Mammary epithelial cell (primary cell): Measurements from ENCODE around the gene AREL1.

Source experiments
- CTCF ChIP-seq, 2 donors: IDR thresholded peaks in 1 of 2; conservative IDR thresholded peaks in 1 of 2; 2 replicates each; pipeline ENCODE4 v1.5.1; 2011 to 2012; ENCODE audit warnings: inconsistent platforms in 2 of 2, low read length in 2 of 2, mild to moderate bottlenecking in 2 of 2, control low read depth in 1 of 2, low read depth in 1 of 2; ENCODE audit not compliant: insufficient read depth in 1 of 2; ENCODE audit errors: extremely low read depth in 1 of 2
- EZH2 ChIP-seq: IDR thresholded peaks from 2 replicates; pipeline ENCODE4 v1.6.1; 2012; ENCODE audit warnings: low read length, inconsistent platforms, borderline replicate concordance

DNA sequence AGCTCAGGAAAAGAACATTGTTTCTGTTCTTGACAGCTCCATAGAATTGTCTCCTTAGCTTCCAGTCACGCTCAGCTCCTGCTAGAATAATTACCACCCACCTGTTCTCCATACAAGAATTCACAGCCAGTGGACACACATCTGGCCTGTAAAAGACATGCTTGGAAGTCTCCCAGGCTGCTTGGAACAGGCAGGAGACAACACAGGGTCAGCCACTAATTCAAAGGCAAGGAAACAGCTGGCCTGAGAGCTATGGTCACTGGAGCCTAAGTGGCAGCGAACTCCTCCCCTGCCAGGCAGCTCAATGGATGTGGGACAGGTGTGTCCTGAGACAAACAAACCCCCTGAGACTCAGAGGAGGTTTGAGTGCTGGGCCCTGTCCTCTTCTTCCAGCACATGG is 77.9 kb downstream of the AREL1 start:
- TF ChIP-seq CTCF (conservative IDR thresholded peaks at IDR 0.05 in 1 of 2, IDR thresholded peaks at IDR 0.05 in 1 of 2; ENCODE audit: extremely low read depth in 1 of 2, insufficient read depth in 1 of 2, low read depth in 1 of 2, low read length in 2 of 2) (no peak), EZH2 (no peak)
